ENCODE data around the gene PAQR5.
"Not testable (repeated sequence)": the region's sequence is repeated elsewhere in the genome, so short reads cannot be mapped to it uniquely, and the experiment has no call there.

The PAQR5 gene

DNA sequence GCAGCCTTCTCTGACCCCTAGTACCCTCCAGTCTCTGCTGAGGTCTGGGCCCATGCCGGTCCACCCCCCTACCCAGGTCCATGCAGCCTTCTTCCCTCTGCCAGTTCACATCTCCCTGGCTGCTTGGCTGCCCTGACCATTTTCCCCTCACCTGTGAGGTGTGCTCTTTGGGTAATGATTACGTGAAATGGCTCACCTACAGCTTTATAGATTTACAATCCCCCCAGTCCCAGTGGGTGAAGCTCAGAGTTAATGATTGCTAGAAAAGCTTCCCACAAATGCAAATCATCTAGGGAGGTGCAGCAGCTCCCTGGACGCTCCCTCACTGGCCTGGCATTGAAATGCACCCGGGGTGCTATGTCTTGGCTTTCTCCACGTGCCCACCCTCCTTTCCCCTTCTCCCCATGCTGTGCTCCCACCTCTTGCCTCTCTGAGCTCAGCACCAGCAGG is 18.7 kb downstream of the PAQR5 start:
- DNase-seq, result no peak

DNA sequence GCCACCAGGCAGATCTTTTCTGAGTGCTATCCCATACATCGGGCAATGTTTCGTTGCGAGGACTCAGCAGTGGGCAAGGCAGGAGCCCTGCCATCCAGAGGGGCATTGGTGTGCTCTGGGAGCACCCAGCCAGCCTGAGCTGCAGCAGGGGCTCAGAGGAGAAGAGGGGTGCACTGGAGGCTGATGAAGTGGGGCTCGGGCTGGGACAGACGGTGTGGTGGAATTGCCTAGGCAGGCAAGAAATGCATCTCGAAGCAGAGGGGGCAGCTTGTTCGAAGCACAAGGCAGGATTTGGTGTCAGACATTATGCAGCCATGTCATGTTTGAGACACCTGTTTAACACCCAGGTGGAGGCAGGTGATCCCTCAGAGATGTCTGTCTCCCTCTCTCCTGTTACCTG is 19.3 kb downstream of the PAQR5 start:
- DNase-seq, result no peak

DNA sequence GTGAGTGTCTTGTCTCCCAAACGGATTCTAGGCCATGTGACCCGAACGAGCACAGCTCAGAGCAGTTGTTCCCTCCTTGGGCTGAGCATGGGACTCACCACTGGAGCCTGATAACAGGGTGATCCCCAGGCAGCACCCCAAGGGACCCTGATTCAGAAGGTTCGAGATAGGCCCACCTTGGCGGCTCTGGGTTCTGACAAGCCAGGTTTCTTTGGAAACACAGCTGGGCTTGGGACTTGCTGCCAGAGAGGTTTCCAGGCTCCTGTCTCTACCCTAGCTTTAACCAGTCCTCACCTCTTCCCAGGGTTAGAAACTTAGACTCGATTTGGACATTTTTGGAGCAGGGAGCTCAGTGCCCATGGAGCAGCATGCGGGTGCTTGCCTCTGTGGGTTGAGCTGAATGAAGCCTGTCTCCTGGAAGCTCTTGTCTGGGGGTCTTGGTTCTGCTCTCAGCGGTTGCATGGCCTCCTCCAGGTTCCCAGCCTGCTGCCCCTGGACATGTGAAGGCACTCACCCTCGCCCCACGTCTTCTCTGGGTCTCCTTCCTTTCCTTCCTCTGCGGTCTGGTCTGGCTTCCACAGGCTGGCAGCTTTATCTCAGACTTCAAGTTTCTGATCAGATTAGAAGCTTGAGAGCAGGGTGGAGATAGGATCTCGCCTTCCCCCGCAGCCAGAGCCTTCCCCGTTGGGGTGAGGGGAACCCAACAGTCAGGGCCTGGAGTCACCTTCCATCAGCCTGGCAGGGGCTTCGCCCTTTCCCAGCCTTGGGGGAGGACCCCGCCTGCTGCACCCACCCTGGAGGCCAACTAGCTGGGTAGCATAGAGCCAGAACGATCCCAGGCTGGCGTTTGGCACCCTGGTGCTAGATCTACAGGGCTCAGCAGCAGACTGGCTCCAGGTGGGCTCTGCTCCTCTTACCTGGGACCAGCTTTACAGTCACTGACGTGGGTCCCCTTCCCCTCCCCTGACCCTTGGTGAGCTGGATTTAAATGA is 21.0 kb downstream of the PAQR5 start:
- DNase-seq, result no peak

DNA sequence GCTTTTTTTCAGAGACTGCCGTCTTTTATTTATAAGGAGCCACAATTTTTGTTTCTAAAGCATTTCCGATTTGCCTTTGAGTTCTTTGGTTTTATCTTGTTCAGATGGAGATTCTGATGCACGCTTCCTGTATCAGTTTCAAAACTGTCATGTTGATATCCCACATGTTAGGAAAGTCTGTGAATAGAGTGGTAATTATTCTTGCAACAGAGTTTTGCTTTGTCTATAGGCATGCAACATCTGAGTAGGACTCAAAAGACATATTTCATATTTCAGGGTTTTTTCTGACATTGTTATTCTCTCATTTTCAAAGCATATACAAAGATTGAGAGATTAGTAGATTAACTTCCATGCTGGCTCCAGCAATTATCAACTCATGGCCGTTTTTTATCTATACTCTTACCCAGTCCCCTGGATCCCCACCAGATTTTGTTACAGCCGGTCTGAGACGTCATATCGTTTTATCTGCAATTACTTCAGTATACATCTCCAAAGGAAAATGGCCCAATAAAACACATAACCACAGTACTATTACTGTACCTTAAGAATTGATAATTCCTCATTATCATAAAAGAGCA is 22.4 kb downstream of the PAQR5 start:
- no peak for DNase-seq

DNA sequence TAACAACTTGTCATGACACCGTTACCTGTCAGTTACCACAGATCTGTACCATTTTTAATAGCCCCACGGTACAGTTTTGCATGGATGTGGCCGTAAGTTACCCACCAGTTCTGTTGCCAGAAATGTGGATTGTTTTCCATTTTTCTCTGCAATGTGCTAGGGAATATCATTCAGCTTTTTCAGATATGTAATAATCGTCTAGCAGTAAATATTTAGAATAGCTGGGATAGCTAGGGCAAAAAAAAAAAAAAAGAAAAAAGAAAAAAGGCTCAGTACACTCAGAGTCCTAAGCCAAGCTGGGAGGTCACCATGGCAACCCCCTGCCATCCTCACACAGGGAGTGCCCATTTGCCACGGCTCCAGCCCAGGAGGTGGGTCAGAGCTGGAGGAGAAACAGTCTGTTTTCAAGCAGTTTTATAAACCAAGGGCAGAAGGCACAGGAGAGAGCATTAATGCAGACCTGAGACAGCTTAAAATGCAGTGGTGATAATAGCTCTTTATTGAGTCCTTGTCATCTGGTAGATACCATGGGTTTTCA is 25.2 kb downstream of the PAQR5 start:
- no peak for DNase-seq

DNA sequence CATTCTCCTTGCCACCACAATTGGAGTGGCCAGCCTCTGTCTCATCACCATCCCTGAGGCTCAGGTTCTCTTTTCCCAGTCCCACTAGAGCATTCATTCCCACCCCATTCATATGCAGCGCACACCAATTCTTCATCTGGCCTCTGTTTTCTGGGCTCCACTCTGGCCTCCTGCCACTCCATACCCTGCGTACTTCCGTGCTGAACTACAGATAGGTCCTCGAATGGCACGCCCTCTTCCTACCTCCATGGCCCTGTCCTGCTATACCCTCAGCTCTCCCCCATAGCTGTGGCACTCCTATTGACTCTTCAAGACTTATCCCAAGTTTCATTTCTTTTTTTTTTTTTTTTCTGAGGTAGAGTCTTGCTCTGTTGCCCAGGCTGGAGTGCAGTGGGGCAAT is 25.9 kb downstream of the PAQR5 start:
- DNase-seq, result no peak

DNA sequence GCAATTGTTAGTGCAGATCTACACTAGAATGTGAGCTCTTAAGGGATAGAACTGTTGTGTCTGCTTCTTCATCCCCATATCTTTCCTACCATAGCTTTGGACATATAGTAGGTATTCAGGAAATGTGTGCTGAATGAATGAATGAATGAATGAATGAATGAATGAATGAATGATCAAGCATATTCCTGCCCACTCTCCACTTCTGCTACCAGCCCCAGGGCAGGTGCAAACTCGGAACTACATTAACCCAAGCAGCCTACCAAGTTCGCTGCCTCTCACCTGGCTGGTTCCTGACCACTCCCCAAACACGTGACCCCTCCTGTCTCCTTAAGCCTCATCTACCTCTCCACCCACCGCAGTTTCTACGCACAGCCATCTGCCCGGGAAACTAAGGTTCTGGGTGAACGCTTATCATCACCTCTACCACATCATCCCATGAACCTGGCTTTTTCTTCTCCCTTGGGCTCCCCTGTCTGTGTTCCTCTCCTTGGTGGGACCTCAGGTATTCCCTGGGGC is 26.8 kb downstream of the PAQR5 start:
- DNase-seq, result no peak

DNA sequence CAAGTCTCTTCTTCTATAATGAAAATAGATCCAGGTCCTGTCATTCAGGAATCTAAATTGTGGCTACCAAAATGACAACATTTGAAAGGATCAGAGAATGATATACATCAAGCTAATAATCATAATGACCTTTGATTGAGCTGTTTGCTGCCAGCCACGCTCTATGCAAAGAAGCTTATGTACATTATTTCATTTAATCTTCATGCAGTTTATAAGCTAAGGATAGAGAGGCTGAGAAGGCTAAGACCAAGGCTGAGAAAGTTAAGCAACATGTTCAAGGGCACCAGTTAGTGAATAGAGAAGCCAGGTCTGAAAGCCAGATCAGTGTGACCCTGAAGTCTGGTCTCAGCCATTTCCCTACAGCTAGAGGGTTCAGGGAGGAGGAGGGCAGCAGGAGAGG is 29.4 kb downstream of the PAQR5 start:
- DNase-seq, result no peak

DNA sequence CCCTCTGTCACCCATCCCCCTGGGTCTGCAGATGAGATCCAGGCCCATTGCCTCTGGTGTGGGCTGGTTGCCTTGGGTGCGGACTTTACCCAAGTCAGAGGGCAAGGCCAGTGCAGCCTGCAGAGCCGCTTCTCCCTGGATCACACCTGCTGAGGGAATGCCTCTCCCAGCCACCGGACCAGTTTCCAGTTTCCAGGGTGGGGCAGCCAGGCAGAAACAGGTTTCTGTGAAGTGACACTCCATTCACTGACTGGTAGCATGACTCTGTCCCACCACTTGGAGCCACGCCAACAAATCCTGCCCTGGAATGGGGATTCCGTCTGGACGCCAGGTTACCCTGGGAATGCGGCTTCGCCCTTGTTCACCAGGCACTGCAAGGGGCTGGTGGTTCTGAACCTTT is 30.0 kb downstream of the PAQR5 start:
- no peak for DNase-seq

DNA sequence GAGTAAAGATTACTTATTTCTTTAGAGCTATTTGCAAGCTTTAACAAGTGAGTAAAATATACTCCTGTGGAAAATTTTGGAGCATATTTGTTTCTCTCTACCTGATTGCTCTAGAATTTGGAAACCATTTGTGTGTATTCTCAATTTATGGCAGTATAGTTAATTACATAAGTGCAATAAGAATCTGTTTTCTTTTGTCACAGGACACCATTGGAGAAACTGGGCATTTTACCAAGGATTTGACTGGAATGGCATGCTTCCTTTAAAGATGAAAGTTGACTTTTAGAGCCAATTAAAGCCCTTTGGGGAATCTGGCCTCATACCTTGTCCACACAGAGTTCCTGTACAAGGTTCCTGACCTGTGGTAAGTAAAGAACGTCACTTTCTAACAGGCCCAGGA is 38.4 kb downstream of the PAQR5 start:
- DNase-seq, result no peak

DNA sequence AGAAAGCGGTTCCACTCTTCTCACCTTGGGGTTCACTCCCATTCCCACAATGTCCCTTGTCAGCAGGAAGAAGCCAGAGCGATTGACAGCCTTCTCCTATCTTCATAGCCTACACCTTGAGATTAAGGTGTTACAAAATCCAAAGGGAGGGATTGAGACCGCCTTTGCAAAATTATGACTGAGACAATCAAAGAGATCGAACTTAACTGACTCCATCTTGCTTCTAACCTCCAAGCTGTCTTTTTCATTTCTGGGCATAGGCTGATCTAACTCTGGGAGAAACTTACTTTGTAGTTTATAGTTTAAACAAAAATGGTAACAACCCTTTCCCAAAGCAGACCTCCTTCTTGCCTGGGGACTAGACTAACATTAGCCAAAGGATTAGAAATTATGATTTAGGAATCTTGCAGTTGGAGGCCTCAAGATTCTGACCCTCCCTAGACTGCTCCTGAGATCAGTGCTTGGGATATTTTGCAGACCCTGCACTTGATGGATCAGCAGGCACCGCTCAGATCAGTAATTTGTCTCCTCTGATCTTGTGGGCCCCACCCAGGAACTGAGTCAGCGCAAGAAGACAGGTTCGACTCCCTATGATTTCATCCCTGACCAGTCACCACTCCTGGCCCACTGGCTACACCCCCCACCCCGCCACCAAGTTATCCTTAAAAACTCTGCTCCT is 40.0 kb downstream of the PAQR5 start:
- no peak for DNase-seq

DNA sequence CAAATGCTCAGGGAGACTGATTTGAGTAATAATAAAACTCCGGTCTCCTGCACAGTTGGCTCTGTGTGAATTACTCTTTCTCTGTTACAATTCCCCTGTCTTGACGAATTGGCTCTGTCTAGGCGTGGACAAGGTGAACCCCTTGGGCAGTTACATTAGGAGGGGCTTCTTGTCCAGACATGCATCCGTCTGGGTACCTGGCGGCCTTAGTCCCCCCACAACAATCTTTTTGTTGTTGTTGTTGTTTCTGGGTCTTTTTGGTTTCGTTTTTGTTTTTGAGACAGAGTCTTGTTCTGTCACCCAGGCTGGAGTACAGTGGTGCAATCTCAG is 40.5 kb downstream of the PAQR5 start:
- DNase-seq, result not testable (repeated sequence)

DNA sequence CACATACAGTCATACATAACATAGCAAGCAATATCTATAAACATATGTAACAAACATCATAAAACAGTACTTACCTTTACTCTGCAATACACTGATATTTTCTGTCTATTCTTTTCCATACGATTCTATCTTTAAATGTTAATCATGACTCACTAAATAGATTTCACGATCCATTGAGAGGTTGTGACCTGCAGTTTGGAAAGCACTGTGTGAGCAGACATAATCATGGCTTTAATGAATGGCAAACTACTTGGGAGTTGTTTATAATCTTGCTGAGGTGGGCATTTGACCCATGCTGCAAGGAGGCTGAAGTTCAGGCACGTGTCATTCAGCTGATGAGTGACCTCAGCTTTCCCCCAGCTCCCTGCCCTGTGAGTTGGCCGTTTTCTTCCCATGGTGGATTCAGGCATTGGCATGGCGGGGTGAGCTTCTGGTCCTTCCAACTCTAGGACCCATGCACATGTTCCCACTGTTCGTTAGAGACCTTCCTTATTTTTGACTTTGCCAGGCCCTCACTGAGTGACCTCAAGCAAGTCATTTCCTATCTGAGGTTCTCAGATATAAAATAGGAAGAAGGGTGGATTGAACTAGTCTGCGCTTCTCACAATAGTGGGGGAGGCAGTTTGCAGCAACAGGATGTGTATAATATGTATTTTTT is 41.7 kb downstream of the PAQR5 start:
- DNase-seq, result no peak

DNA sequence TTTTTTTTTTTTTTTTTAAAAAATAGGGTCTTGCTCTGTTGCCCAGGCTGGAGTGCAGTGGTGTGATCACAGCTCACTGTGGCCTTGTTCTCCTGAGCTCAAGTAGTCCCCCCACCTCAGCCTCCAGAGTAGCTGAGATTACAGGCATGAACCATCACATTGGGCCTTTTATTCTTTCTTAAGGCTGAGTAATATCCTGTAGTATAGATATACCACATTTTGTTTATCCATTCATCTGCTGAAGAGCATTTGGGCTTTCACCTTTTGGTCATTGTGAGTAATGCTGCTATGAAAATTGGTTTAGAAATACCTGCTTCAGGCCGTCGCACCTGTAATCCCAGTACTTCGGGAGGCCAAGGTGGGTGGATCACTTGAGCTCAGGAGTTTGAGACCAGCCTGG is 42.6 kb downstream of the PAQR5 start:
- no peak for DNase-seq

DNA sequence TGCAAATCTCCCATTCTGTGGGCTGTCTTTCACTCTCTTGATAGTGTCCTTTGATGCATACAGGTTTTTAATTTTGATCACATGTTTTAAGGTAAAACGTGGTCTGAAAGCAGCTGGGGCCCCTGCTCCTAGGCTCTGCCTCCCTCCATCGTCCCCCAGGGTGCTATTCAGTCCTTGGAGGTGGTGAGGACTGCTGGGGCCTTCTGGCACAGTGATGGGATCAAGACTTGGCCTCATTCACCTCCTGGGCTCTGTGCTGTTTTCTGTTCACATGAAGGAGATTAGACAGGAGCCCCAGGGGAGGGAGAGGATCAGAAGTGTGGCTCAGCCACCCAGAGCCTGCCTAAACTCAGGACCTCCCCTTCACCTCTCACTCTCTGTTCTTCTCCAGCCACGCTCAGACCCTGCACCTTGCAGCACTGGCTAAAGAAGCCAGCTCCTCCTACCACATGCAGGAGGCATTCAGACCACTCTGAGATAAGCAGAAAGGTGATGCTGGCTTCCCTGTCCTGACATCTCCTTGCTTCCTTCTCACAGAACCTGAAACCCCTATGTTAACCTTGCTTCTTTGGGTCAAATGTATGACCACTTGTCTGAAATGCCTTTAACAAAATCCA is 43.9 kb downstream of the PAQR5 start:
- no peak for DNase-seq

DNA sequence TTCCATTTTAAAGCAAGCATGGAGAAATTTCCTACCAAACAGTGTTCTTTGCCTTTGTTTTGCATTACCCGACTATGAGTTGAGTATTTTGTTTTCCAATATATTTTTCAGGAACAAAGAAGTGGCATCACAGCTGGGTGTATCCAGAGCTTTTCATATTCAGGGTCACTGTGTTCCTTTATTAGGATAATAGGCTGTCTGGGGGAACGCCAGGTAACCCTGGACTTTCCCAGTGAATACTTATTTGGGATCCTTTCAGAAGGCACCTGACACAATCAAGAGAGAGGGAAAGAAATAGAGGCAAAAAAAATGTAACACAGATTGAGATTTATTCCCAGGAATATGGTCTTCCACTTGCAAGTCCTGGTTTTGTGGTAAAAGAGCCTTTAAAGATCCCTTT is 44.4 kb downstream of the PAQR5 start:
- DNase-seq, result no peak

DNA sequence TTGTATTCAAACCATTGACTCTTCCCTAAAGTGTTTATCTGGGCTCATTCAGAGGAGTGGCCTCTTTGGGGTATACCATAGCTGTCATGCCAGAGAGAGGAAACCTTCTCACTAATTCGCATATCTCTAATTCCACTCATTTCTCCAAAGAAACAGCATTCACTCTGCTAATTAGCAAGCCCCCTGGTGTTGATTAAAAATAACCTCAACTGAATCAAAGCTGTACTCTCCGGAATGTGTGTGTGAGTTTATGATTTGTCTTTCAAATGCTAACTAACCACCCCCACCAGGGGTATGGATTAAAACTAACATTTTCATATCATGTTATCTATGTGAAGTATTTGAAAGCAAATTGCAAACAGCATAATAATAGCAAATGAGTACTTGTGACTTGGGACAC is 45.5 kb downstream of the PAQR5 start:
- DNase-seq, result no peak

DNA sequence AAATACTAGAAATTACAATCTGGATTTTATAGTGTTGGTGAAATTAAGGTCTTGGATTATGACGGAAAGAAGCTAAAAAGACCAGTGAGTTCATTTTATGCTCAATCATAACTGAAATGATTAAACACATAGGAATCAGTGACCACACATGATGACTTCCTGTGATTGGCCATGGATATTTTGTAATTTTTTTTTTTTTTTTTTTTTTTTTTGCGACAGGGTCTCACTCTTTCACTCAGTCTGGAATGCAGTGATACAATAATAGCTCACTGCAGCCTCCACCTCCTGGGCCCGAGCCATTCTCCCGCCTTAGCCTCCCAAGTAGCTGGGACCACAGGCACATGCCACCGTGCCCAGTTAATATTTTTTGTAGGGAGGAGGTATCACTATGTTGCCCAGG is 47.4 kb downstream of the PAQR5 start:
- DNase-seq, result no peak

DNA sequence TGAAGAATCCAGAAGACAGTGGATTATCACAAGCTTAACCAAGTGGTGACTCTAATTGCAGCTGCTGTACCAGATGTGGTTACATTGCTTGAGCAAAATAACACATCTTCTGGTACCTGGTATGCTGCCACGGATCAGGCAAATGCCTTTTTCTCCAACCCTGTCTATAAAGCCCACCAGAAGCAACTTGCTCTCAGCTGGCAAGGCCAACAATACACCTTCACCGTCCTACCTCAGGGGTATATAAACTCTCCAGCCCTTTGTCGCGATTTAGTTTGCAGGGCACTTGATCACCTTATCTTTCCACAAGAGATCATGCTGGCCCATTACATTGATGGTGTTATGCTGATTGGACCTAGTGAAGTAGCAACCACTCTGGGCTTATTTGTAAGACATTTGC is 52.6 kb downstream of the PAQR5 start:
- DNase-seq, result no peak

DNA sequence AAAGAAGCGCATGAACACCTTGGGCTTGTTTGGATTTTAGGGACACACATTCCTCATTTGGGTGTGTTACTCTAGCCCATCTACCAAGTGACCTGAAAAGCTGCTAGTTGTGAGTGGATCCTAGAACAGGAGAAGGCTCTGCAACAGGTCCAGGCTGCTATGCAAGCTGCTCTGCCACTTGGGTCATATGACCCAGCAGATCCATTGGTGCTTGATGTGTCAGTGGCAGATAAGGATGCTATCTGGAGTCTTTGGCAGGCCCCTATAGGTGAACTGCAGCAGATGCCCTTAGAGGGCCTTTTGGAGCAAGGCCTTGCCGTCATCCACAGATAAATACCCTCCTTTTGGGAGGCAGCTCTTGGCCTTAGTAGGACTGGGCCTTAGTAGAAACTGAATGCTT is 53.2 kb downstream of the PAQR5 start:
- DNase-seq, result no peak

DNA sequence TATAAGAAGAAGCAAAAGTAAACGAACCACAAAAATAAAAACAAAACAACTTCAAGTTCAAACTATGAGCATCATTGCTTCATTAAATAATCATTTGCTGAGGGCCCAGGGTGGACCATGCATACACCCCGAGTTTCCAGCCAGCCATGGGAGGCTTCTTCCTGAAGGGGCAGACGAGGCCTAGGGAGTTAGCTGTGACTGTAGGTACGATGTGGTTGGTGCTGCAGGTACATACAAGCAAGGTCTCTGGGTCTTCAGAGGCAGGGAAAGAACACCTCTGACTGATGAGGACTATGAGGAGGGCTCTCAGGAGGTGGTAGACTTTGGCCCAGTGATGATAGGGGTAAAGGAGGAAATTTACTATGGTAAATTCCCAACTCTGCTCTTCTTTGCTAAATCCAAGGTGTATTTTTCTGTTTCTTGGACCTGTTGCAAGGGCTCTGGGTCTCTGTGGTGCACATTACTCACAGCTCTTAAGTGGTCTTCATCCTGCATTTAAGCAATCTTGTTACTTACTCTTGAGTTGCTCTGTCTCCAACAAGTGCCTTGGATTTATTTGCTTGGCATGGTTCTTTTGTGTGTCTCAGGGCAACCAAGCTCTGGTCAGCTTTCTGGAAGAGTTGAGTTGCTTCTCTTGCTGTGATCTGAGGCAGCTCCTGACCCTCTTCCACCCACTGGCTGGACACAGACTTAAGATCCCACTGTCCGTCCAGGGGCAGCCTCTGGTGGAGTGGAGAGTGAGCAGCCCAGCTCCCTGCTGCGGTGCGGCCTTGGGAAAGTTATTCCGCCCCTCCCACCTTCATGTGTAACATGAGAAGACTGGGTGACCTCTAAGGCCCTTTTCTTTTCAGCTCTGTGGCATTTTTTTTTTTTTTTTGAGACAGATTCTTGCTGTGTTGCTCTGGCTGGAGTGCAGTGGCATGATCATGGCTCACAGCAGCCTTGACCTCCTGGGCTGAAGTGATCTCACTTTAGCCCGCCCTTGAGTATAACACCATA is 59.4 kb downstream of the PAQR5 start:
- DNase-seq, result no peak

Measured in stimulated activated naive CD4-positive, alpha-beta T cell (primary cell).